ENCODE measurements around the gene MRPS25. TPM values are rescaled to one million over a fixed set of nuclear protein-coding genes. Genes with fewer than 3 reads are reported as not detected.

MRPS25 gene
- polyA plus RNA-seq, 1 donor (not counting 4 experiments of a cell fraction or from before 2014, with no cell fraction given): 54.5 TPM

DNA sequence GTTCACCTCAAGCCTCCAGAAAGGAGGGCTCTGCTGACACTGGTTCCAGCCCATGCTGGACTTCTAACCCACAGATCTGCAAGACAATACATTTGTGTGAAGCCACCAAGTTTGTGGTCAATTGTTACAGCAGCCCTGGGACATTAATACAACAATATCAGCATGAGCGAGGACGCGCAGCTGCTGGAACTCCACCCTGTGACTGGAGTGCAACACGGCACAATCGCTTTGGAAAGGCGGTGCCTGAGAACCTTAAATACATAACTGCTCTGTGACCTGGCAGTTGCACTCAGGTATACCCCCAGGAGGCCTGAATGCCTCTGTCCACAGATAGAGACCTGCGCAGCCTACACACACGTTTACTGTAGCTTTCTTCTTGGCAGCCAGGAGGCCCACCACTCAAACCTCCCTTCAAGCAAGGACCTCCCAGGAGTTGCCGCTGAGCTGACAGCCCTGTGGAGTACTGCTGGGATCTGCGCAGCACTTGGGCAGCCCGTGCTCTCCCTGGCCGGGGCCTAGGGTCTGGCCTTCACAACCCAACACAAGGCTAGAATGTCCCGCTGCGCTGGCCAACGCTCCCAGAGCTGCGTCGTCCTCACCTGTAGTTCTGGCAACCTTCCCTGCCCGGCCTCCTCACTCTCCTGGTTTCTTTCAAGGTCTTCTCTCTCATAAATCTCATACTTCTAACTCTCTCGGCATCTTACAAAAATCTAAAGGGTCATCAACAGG, 8.3 kb downstream of the MRPS25 start:
- Histone ChIP-seq H3K27ac (ENCODE audit: control insufficient read depth, insufficient read depth, low read length) (no peak overlapping the region), H2AFZ (ENCODE audit: control insufficient read depth, low read length) (no peak overlapping the region), H3K79me2 (ENCODE audit: control insufficient read depth, insufficient read depth, low read length) (peaks cover 63% of the 10 kb centered on the region), H3K36me3 (ENCODE audit: control insufficient read depth in 2 of 2, extremely low read depth in 1 of 2, insufficient read depth in 2 of 2, low read length in 2 of 2) (peaks cover 25 to 33% of the 10 kb centered on the region in 2 experiments), H3K4me1 (ENCODE audit: control insufficient read depth, extremely low read depth, insufficient read depth, low read length) (no peaks in the 10 kb centered on the region), H3K9me1 (ENCODE audit: control insufficient read depth, extremely low read depth, insufficient read depth, low read length) (no peaks in the 10 kb centered on the region), H4K20me1 (ENCODE audit: control insufficient read depth, extremely low read depth, insufficient read depth, low read length) (peaks cover 4% of the 10 kb centered on the region), H3K4me3 (ENCODE audit: control insufficient read depth in 2 of 3, extremely low read depth in 1 of 3, insufficient read depth in 2 of 3, low read depth in 1 of 3, low read length in 3 of 3) (no peak overlapping the region), H3K4me2 (ENCODE audit: control insufficient read depth, extremely low read depth, insufficient read depth, low read depth, low read length) (no peak overlapping the region), H3K9ac (ENCODE audit: control insufficient read depth, extremely low read depth, insufficient read depth, low read length) (no peak overlapping the region), H3K27me3 (ENCODE audit: control insufficient read depth, extremely low read depth, insufficient read depth, low read length) (no peaks in the 10 kb centered on the region), H3K9me3 (ENCODE audit: control insufficient read depth, low read depth, low read length) (no peaks in the 10 kb centered on the region)
- DNase-seq (ENCODE audit: low read depth, low spot score): no peak
- dilution Hi-C loops (cut with MboI; ENCODE audit: extremely low pct_ligation_motif_present, low sequenced_read_pairs): no loop called here
- FAIRE-seq: no peak
- TF ChIP-seq EZH2 (IDR thresholded peaks at IDR 0.05; ENCODE audit: low read length) (no peak), CTCF (optimal IDR thresholded peaks at IDR 0.05 in 1 of 3, IDR thresholded peaks at IDR 0.05 in 1 of 3, conservative IDR thresholded peaks at IDR 0.05 in 1 of 3; ENCODE audit: extremely low read depth in 1 of 3, insufficient read depth in 2 of 3, low read length in 3 of 3) (no peak)

DNA sequence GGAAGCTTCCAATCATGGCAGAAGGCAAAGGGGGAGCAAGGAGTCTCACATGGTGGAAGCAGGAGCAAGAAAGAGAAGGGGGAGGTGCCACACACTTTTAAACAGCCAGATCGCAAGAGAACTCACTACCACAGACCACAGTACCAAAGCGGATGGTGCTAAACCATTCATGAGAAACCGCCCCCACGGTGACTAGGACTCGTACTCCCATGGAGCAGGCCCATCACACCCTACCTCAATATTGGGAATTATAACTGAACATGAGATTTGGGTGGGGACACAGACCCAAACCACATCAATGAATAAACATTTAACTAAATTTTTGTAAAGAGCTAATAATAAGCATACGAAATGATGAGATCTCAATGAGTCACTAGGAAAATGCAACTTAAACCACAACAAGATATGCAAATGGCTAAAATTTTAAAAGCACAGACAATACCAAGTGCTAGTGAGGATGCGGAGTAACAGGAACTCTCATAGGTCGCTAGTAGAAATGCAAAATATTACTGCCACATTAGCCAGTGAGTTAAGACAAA, 10.0 kb downstream of the MRPS25 start:
- Histone ChIP-seq H3K36me3 (ENCODE audit: control insufficient read depth in 2 of 2, extremely low read depth in 1 of 2, insufficient read depth in 2 of 2, low read length in 2 of 2) (peaks cover 36 to 45% of the 10 kb centered on the region in 2 experiments), H2AFZ (ENCODE audit: control insufficient read depth, low read length) (no peak overlapping the region), H3K79me2 (ENCODE audit: control insufficient read depth, insufficient read depth, low read length) (peaks cover 72% of the 10 kb centered on the region), H3K9me3 (ENCODE audit: control insufficient read depth, low read depth, low read length) (no peaks in the 10 kb centered on the region), H3K9me1 (ENCODE audit: control insufficient read depth, extremely low read depth, insufficient read depth, low read length) (no peaks in the 10 kb centered on the region), H3K4me2 (ENCODE audit: control insufficient read depth, extremely low read depth, insufficient read depth, low read depth, low read length) (no peak overlapping the region), H3K27me3 (ENCODE audit: control insufficient read depth, extremely low read depth, insufficient read depth, low read length) (no peaks in the 10 kb centered on the region), H3K4me1 (ENCODE audit: control insufficient read depth, extremely low read depth, insufficient read depth, low read length) (no peaks in the 10 kb centered on the region), H4K20me1 (ENCODE audit: control insufficient read depth, extremely low read depth, insufficient read depth, low read length) (peaks cover 6% of the 10 kb centered on the region), H3K27ac (ENCODE audit: control insufficient read depth, insufficient read depth, low read length) (no peak overlapping the region), H3K4me3 (ENCODE audit: control insufficient read depth in 2 of 3, extremely low read depth in 1 of 3, insufficient read depth in 2 of 3, low read depth in 1 of 3, low read length in 3 of 3) (no peak overlapping the region), H3K9ac (ENCODE audit: control insufficient read depth, extremely low read depth, insufficient read depth, low read length) (no peak overlapping the region)
- DNase-seq (ENCODE audit: low read depth, low spot score) (no peak), FAIRE-seq (no peak)
- TF ChIP-seq EZH2 (IDR thresholded peaks at IDR 0.05; ENCODE audit: low read length) (no peak), CTCF (optimal IDR thresholded peaks at IDR 0.05 in 1 of 3, IDR thresholded peaks at IDR 0.05 in 1 of 3, conservative IDR thresholded peaks at IDR 0.05 in 1 of 3; ENCODE audit: extremely low read depth in 1 of 3, insufficient read depth in 2 of 3, low read length in 3 of 3) (no peak)
- dilution Hi-C loops (cut with MboI; ENCODE audit: extremely low pct_ligation_motif_present, low sequenced_read_pairs): no loop called here

Measured in keratinocyte (primary cell).